GM18858 (cell line): ENCODE results near the gene INPP4A.

Experiments
- ATAC-seq: cut with Tn5 transposase; IDR thresholded peaks from one replicate; pipeline ENCODE4 v1.9.1; 2021; ENCODE audit not compliant: unreplicated experiment

Gene INPP4A

GRCh38 chr2:98558852-98559530, 114.3 kb downstream of the INPP4A start:
- ATAC-seq: no peak

DNA sequence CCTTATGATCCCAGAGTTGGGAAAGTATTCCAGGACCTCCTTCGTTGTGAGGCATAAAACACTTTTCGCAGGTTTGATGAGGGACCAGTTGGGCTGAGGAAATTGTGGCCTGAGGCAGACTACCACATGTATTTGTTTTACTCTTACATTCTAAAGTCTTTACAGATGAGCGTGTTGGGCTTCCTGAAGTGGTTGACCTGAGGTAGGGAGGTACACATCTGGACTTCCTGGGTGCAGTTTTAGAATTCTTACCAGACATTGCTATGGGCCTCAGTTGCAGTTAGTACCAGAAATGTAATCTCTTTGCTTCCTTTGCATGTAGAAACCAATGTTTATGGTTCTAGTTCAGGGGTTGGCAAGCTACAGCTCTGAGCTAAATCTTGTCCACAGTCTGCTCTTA, 114.9 kb downstream of the INPP4A start:
- no peak for ATAC-seq

DNA sequence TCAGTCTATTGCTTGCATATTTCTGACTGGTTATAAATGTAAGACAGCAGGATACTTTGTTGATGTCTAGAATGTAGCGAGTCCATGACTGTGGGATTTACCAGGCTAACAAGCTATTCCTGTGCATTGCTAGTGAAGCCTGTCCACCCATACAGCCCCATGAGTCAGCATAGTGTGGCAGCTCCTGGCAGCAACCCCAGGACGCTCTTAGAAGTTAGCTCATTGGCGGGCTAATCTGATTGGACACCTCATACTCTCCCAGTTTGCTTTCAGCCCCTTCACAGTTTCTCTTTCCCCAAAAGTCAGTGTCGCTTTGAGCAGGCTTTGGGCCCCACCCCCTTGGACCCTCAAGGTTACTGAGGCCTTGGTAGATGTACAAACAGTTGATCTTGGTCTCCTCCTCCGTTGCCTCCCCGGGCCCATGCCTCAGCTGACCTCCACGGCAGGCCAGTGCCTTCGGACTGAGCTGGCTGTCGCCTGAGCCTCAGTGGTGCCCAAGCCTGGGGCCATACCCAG, 115.7 kb downstream of the INPP4A start:
- no peak for ATAC-seq

DNA sequence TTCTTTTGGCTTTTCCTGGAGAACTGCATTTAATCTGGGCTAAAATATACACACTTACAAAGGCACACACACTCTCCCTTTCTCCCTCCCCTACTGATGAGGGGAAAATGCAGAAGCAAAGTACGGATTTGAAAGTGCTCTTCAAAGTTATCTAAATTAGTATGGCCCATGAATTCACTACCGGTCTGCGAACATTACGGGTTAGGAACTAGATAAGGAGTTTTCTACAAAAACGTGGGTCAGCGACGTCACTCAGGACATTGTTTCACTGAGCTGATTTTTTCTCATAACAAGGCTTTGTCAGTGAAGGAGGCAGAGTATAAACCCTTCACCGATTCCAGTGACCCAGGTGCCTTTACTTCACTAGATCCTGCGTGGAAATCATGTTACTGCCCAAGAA, 116.4 kb downstream of the INPP4A start:
- ATAC-seq: no peak

GRCh38 chr2:98561902-98562695, 117.4 kb downstream of the INPP4A start:
- no peak for ATAC-seq

GRCh38 chr2:98563394-98563793, 118.7 kb downstream of the INPP4A start:
- no peak for ATAC-seq

- no peak for ATAC-seq
These were observed 120.0 kb downstream of the INPP4A start for GRCh38 chr2:98564541-98565132.

DNA sequence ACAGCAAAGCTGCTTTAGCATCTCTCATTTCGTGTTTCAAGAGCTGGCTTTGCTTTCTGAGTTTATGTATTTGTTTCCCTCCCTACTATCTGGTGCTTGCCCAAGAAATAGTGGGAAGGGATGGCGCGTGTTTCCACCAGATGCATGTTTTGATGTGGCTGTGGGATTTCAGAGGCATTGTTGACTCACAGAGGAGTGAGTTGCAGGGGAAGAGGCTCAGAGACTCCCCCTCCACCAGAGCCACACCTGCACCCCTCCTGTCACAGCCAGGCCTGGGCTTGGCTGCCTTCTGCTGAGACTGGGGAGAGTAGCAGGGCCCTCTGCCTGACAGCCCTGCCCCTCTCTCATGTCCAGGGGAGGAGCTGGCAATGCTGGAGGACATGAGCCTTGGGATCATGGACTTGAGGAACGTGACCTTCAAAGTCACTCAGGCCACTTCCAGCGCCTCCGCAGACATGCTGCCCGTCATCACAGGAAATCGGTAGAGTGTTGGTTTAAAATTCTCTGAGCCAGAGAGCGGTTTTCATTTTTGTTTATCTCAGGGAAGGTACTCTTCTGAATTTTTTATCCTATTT, 120.7 kb downstream of the INPP4A start:
- ATAC-seq: no peak

- ATAC-seq: no peak
These were observed 121.3 kb downstream of the INPP4A start for GRCh38 chr2:98565941-98566340.

GRCh38 chr2:98568161-98568956, 123.7 kb downstream of the INPP4A start:
- no peak for ATAC-seq

- no peak for ATAC-seq
These were observed 124.6 kb downstream of the INPP4A start for GRCh38 chr2:98569197-98569793.

GRCh38 chr2:98569915-98570314, 125.3 kb downstream of the INPP4A start:
- ATAC-seq: no peak

GRCh38 chr2:98570356-98570755, 125.7 kb downstream of the INPP4A start:
- ATAC-seq: no peak

DNA sequence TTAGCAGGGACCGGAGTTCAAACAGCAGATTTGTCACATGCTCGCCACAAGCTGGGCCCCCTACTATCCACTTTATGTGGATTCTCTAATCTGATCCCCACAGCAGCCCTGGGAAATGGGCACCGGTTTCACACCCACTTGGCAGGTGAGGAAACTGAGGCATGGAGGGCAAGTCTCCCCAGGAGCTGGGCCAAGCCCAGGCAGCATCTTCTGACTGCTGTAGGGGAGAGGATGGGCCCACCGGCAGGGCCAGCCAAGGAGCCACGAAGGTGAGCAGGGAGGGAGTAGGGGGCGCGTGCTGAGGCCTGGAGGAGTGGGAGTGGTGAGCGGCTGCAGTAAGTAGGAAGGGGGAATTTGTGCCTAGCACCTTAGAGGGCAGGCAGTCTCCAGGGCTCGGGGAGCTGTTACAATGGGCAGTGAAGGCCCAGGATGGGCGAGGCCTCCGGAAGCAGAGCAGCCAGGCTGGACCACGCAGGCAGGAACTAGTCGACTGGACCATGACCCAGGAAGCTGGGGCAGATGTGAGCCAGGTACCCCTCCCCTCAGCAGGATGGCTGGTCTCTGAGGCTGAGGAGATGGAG, 126.6 kb downstream of the INPP4A start:
- no peak for ATAC-seq

DNA sequence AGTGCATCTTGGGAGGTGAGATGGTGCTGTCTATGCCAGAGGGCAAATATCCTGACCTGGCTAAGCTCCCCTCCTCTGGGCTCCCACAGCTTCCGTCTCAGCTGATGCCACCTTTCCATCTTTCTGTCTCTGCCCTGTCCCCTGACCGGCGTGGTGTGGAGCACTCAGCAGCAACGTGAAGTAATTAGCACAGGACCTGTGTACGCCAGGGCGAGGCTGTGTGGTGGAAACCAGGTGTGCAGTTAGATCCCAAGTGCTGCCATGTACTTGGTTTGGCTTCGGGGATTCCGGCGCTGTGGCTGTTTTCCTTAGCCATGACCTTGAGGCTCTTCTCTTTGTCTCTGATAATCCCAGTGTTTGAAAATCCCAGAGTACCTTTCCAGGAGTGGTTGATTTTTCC, 127.1 kb downstream of the INPP4A start:
- ATAC-seq: no peak

DNA sequence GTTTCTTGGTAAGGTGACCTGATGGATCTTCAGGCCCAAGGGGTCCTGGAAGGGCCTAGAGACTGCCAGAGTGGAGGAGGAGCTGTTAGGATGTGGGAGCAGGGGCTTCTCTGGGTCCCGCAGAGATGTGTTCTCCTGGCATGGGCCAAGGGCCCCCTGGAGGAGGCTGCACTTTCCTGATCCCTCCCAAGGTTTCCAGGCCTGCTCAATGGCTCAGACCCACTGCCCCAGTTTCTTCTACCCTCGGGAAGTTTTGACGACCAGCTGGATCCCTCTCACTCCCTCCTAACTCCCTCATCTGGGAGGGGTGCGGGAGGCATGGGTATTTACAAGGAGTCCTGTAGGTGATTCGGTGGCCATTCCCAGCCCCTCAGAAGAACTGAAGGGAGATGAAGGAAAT, 127.6 kb downstream of the INPP4A start:
- ATAC-seq: no peak

DNA sequence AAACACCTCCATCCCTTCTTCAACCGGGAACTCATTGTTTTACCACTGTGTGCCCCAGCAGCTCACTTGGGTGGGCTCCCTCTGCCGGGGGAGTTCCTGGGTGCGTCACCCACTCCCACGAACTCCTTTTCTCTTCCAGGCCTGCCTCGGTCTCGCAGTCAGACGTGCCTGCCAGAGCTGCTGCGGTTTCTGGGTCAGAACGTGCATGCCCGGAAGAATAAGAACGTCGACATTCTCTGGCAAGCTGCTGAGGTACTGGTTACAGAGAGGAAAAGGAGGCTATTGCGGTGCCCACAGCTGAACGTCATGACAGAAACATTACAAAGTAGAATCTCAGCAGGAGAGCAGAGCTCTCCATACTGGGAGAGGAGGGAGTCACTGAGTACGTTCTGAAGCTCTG, 128.0 kb downstream of the INPP4A start:
- no peak for ATAC-seq

DNA sequence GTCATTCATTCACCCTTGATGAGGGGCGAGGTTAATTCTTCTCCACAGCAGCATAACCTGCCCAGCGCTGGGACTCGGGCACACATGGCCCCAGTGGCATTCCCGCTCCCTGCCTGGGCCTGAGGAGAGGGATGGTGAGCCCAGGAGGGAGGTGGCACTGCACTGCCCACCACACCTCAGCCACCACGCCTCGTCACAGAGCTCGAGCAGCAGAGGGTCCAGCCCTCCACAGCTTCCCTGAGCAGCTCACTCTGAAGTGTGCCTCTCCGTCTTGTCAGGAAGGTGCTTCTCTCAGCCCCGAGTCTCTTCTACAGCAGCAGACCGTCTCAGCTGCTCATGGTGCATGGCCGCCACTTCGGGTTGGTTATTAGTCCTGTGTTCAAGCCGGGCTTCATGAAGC, 128.8 kb downstream of the INPP4A start:
- ATAC-seq: no peak

DNA sequence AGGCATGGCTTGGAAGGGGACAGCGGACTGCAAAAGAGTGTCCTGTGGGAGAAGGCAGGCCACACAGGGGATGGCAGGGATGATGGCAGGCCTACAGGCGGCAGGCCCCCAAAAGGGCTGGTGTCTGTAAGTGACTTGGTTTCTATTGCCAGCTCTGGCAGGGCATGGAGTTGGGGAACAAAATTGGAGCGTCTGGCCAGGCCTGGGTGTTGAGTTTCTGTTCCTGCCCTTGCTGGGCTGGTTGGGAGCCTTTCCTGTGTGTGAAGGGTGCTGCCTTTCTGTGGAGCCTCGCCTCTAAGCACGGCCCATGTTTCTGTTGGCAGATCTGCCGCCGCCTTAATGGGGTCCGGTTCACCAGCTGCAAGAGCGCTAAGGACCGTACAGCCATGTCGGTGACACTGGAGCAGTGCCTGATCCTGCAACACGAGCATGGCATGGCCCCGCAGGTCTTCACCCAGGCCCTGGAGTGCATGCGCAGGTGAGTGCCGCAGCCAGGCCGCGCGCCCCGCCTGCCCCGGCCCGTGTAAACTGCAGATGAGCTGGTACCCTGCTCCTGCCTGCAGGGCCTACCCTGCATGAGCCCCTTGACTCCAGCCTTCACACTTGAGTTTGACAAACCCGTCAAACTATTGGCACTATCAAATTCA, 132.1 kb downstream of the INPP4A start:
- ATAC-seq: no peak

GRCh38 chr2:98577313-98577712, 132.7 kb downstream of the INPP4A start:
- no peak for ATAC-seq
